Measurements from ENCODE around the gene NTNG2. TPM values are rescaled to one million over a fixed set of nuclear protein-coding genes. Genes with fewer than 3 reads are reported as not detected.

The NTNG2 gene
- total and polyA plus RNA-seq, 2 donors (not counting 1 experiment from before 2014, with no cell fraction given): 5.0 to 6.6 TPM

DNA sequence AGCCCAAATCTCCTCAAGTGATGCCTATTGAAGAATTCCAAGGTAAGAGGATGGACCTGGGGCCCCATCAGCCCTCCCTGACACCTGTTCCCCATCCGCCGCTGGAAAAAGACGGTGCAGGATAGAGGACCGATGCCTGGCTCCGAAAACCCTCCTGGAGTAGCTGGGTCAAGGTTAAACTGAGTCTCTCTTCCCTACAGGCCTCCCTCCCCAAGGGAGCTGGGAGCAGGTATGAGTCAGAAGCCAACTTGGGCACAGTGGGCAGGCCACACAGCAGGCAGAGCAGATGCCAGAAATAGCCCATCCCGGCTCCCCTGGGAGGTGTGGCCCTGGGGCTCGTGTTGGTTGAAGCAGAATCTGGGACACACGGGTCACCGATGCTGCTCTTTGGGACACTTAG is 75.6 kb downstream of the NTNG2 start:
- Histone ChIP-seq H3K4me2 (replicated peaks; ENCODE audit: low read depth, low read length, poor library complexity, severe bottlenecking) (no peak overlapping the region), H3K4me1 (ENCODE audit: control insufficient read depth in 2 of 2, insufficient read depth in 2 of 2, low read length in 2 of 2) (peaks cover under 1 to 16% of the 10 kb centered on the region in 2 donors), H4K20me1 (ENCODE audit: control insufficient read depth, insufficient read depth, low read length, poor library complexity, severe bottlenecking) (no peaks in the 10 kb centered on the region), H3K4me3 (ENCODE audit: control extremely low read depth in 1 of 5, extremely low read depth in 1 of 5, insufficient read depth in 1 of 5, low read depth in 2 of 5, low read length in 4 of 5) (no peak overlapping the region), H3K27ac (ENCODE audit: low read length in 2 of 2) (no peak overlapping the region), H2AFZ (ENCODE audit: insufficient read depth, low read depth, low read length, poor library complexity, severe bottlenecking) (no peak overlapping the region), H3K36me3 (replicated peaks in 1 of 2; ENCODE audit: control extremely low read depth in 1 of 2, control insufficient read depth in 1 of 2, extremely low read depth in 1 of 2, insufficient read depth in 2 of 2, low read length in 1 of 2) (no peaks in the 10 kb centered on the region), H3K9me3 (ENCODE audit: control extremely low read depth in 1 of 3, control insufficient read depth in 2 of 3, insufficient read depth in 1 of 3, low read length in 2 of 3) (no peaks in the 10 kb centered on the region), H3K79me2 (ENCODE audit: control insufficient read depth, insufficient read depth, low read length) (no peaks in the 10 kb centered on the region), H3K27me3 (replicated peaks in 1 of 4; ENCODE audit: control extremely low read depth in 1 of 4, control insufficient read depth in 3 of 4, insufficient read depth in 4 of 4, low read length in 3 of 4) (peaks cover 0 to 3% (median 0%) of the 10 kb centered on the region in 4 experiments), H3K9ac (ENCODE audit: low read length) (no peak overlapping the region)
- ATAC-seq (ENCODE audit: low read depth): no peak
- Mint-ChIP-seq H3K9me3 (ENCODE audit: insufficient read depth) (no peaks in the 10 kb centered on the region), H3K27ac (no peak overlapping the region), H3K4me1 (peaks cover 13% of the 10 kb centered on the region), H3K27me3 (no peaks in the 10 kb centered on the region), H3K4me3 (no peak overlapping the region)
- no peak for DNase-seq
- POLR2A ChIA-PET: no interaction called here
- CTCF ChIA-PET: interaction anchor here (1.2 to 10.9 kb wide), 7 partner anchors 10 to 532 kb away, joined by 3 to 144 read pairs (median 9); partner anchors contain the start of gene NTNG2
- no peak for TF ChIP-seq EZH2 (IDR thresholded peaks at IDR 0.05; ENCODE audit: borderline replicate concordance, insufficient read depth, low read depth, low read length, poor library complexity, severe bottlenecking)
- TF ChIP-seq, protein P1, sequence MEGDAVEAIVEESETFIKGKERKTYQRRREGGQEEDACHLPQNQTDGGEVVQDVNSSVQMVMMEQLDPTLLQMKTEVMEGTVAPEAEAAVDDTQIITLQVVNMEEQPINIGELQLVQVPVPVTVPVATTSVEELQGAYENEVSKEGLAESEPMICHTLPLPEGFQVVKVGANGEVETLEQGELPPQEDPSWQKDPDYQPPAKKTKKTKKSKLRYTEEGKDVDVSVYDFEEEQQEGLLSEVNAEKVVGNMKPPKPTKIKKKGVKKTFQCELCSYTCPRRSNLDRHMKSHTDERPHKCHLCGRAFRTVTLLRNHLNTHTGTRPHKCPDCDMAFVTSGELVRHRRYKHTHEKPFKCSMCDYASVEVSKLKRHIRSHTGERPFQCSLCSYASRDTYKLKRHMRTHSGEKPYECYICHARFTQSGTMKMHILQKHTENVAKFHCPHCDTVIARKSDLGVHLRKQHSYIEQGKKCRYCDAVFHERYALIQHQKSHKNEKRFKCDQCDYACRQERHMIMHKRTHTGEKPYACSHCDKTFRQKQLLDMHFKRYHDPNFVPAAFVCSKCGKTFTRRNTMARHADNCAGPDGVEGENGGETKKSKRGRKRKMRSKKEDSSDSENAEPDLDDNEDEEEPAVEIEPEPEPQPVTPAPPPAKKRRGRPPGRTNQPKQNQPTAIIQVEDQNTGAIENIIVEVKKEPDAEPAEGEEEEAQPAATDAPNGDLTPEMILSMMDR (IDR thresholded peaks at IDR 0.05): no peak
- WGBS (ENCODE audit: insufficient coverage): 69% methylated on average over 7 of the region's 9 CpGs
- intact Hi-C loops (cut with micrococcal nuclease): no loop called here

DNA sequence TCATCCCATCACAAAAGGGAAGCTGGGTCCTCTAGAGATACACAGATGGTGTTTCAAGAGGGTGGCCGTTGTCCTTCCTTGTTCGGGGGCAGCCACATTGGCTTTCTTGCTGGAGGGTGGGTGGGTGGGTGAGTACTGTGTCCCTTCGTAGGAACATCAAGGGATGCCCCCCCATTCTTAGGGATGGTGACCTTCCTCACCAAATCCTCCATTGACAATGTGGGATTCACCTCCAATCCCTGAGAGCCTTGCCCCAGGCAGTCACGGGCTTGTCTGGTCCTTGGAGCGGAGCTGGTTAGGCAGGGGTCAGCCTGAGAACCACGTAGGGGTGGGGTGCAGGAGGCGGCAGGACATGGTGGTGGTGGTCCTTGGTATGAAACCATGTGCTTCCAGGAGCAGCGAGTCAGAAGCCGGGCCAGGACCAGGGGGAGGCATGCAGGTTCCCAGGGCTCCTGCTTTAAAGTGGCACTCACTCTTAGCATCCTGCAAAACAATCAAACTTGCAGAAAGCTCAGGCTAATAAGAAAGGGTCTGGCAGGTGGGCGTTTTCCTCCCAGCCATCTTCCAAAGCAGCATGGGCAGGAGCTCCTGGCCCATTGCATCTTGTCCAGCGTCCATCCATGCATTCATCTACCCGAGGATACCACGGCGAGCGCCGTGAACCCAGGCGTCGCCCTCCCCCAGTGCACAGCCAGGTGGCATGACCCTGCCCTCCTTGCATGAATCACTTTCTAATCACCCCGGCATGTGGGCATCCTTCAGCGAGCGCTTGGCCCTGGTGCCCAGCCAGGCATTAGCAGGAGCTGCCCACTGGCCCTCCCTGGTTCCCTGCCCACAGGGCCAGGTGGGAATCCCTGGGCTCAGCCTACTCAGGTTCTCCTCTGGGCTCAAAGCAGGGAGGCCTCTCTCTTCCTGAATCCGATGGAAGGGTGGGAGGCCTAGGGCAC is 76.4 kb downstream of the NTNG2 start:
- intact Hi-C loops (cut with micrococcal nuclease): no loop called here
- H3K9ac ChIP-seq (ENCODE audit: low read length): no peak overlapping the region
- H3K27ac Mint-ChIP-seq: peak overlapping the region; percentile 32

More for the DNA sequence above, 76.4 kb downstream of the NTNG2 start:
- Histone ChIP-seq H4K20me1 (ENCODE audit: control insufficient read depth, insufficient read depth, low read length, poor library complexity, severe bottlenecking) (no peaks in the 10 kb centered on the region), H3K79me2 (ENCODE audit: control insufficient read depth, insufficient read depth, low read length) (no peaks in the 10 kb centered on the region), H2AFZ (ENCODE audit: insufficient read depth, low read depth, low read length, poor library complexity, severe bottlenecking) (no peak overlapping the region), H3K4me3 (ENCODE audit: control extremely low read depth in 1 of 5, extremely low read depth in 1 of 5, insufficient read depth in 1 of 5, low read depth in 2 of 5, low read length in 4 of 5) (no peak overlapping the region), H3K27ac (ENCODE audit: low read length in 2 of 2) (no peak overlapping the region), H3K4me1 (ENCODE audit: control insufficient read depth in 2 of 2, insufficient read depth in 2 of 2, low read length in 2 of 2) (peaks cover 7 to 24% of the 10 kb centered on the region in 2 donors), H3K36me3 (replicated peaks in 1 of 2; ENCODE audit: control extremely low read depth in 1 of 2, control insufficient read depth in 1 of 2, extremely low read depth in 1 of 2, insufficient read depth in 2 of 2, low read length in 1 of 2) (no peaks in the 10 kb centered on the region), H3K27me3 (replicated peaks in 1 of 4; ENCODE audit: control extremely low read depth in 1 of 4, control insufficient read depth in 3 of 4, insufficient read depth in 4 of 4, low read length in 3 of 4) (no peaks in the 10 kb centered on the region), H3K4me2 (replicated peaks; ENCODE audit: low read depth, low read length, poor library complexity, severe bottlenecking) (no peak overlapping the region), H3K9me3 (ENCODE audit: control extremely low read depth in 1 of 3, control insufficient read depth in 2 of 3, insufficient read depth in 1 of 3, low read length in 2 of 3) (no peaks in the 10 kb centered on the region)
- Mint-ChIP-seq H3K4me3 (no peak overlapping the region), H3K27me3 (no peaks in the 10 kb centered on the region), H3K9me3 (ENCODE audit: insufficient read depth) (no peaks in the 10 kb centered on the region), H3K4me1 (peaks cover 15% of the 10 kb centered on the region)
- TF ChIP-seq, protein P1 (IDR thresholded peaks at IDR 0.05): no peak
- TF ChIP-seq EZH2 (IDR thresholded peaks at IDR 0.05; ENCODE audit: borderline replicate concordance, insufficient read depth, low read depth, low read length, poor library complexity, severe bottlenecking): no peak
- WGBS (ENCODE audit: insufficient coverage): 79% methylated on average over 19 of the region's 22 CpGs
- peak; percentile 28 for DNase-seq
- ATAC-seq (ENCODE audit: low read depth): no peak
- POLR2A ChIA-PET: no interaction called here
- CTCF ChIA-PET: interaction anchor here (1.2 to 10.9 kb wide), 6 partner anchors 11 to 531 kb away, joined by 3 to 144 read pairs (median 3); partner anchors contain the start of gene NTNG2
